ENCODE data around the gene IL17C. TPM values are rescaled to one million over a fixed set of nuclear protein-coding genes. Genes with fewer than 3 reads are reported as not detected.

The IL17C gene
- total RNA-seq, 5 donors from 2014 or later (not counting 1 experiment from before 2014, with no cell fraction given): 0.35 to 0.93 (median 0.39) TPM; not detected in 2

DNA sequence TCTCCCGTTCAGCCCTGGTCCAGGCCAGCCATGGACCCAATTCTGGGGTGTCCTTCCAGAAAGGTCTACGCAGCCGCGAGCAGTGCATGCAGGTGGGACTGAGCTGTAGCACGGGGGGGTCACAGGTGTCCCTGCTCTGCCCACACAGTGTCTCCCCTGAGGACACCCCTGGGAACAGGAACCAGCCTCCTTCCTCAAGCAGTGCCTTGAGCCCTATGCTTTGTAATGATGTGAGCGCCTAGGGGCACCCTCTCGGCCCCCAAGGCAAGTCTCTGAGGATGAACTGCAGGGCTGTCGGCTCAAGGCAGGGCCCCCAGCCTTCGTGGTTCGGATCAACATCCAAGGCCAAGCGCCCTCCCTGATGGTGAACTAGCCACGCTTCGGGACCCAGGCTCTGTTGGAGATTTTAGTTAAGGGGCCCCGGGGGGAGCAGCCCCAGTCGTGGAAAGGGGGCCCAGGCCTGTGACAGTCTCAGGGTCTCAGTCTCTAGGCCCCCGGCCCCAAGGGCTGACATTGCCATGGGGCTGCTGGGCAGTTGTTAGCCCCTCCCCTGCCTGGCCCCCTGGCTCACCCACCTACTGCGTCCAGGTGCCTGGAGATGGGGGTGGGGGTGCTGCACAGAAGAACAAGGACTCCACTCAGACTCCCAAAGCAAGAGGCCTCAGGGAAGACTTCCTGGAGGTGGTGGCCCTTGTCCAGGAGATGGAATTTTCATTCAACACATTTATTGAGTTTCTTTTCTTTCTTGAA, 2.3 kb downstream of the IL17C start:
- ChIA-PET CTCF (no interaction called here), POLR2A (no interaction called here)
- Mint-ChIP-seq H3K9me3 (no peaks in the 10 kb centered on the region), H3K36me3 (peaks cover 8% of the 10 kb centered on the region), H3K27ac (peak overlapping the region; percentile 46 to 55), H3K27me3 (peaks cover 8 to 17% of the 10 kb centered on the region in 2 donors), H3K4me1 (peaks cover 33 to 50% (median 49%) of the 10 kb centered on the region in 3 donors), H3K4me3 (peak overlapping the region in 1 of 3 donors; percentile 52)
- H3K27ac ChIP-seq (ENCODE audit: low read length): no peak overlapping the region
- H3K36me3 ChIP-seq (ENCODE audit: control insufficient read depth in 2 of 2, extremely low read depth in 1 of 2, insufficient read depth in 1 of 2, low read length in 1 of 2): peaks cover 3 to 18% of the 10 kb centered on the region in 2 donors
- no peak for DNase-seq
- H3K27me3 ChIP-seq (replicated peaks in 1 of 2; ENCODE audit: control insufficient read depth in 2 of 2, extremely low read depth in 1 of 2, insufficient read depth in 2 of 2, low read length in 1 of 2): peaks cover 0 to 52% of the 10 kb centered on the region in 2 experiments
- no peak for ATAC-seq (replicated peaks in 1 of 4)
- H3K4me3 ChIP-seq (ENCODE audit: control insufficient read depth in 1 of 2, extremely low read depth in 1 of 2, low read length in 1 of 2): no peak overlapping the region
- peaks cover 2 to 58% of the 10 kb centered on the region in 2 experiments for H3K4me1 ChIP-seq (ENCODE audit: control insufficient read depth in 1 of 2, extremely low read depth in 1 of 2, insufficient read depth in 2 of 2, low read length in 2 of 2)
- WGBS (ENCODE audit: insufficient coverage): 52% methylated on average over 14 of the region's 17 CpGs
- no peaks in the 10 kb centered on the region for H3K9me3 ChIP-seq

- Histone ChIP-seq H3K4me3 (ENCODE audit: control insufficient read depth in 1 of 2, extremely low read depth in 1 of 2, low read length in 1 of 2) (no peak overlapping the region), H3K27ac (ENCODE audit: low read length) (no peak overlapping the region), H3K36me3 (ENCODE audit: control insufficient read depth in 2 of 2, extremely low read depth in 1 of 2, insufficient read depth in 1 of 2, low read length in 1 of 2) (peaks cover 7 to 29% of the 10 kb centered on the region in 2 donors), H3K9me3 (no peaks in the 10 kb centered on the region), H3K27me3 (replicated peaks in 1 of 2; ENCODE audit: control insufficient read depth in 2 of 2, extremely low read depth in 1 of 2, insufficient read depth in 2 of 2, low read length in 1 of 2) (peaks cover 0 to 28% of the 10 kb centered on the region in 2 experiments), H3K4me1 (ENCODE audit: control insufficient read depth in 1 of 2, extremely low read depth in 1 of 2, insufficient read depth in 2 of 2, low read length in 2 of 2) (peaks cover 3 to 55% of the 10 kb centered on the region in 2 experiments)
- Mint-ChIP-seq H3K4me3 (no peak overlapping the region), H3K27ac (no peak overlapping the region), H3K4me1 (peaks cover 17 to 32% (median 31%) of the 10 kb centered on the region in 3 donors), H3K36me3 (peaks cover 5% of the 10 kb centered on the region), H3K27me3 (peaks cover 0 to 8% of the 10 kb centered on the region in 2 donors), H3K9me3 (no peaks in the 10 kb centered on the region)
- ChIA-PET CTCF (no interaction called here), POLR2A (no interaction called here)
- 94% methylated on average over 45 of the region's 58 CpGs for WGBS (ENCODE audit: insufficient coverage)
- no peak for ATAC-seq (replicated peaks in 1 of 4)
- DNase-seq: no peak
Measured at GRCh38 chr16:88642881-88643643, 4.7 kb downstream of the IL17C start.

- ATAC-seq (replicated peaks in 1 of 4) (no peak), DNase-seq (no peak)
- Mint-ChIP-seq H3K4me3 (no peak overlapping the region), H3K36me3 (peaks cover 5% of the 10 kb centered on the region), H3K9me3 (no peaks in the 10 kb centered on the region), H3K4me1 (peaks cover 11 to 28% (median 27%) of the 10 kb centered on the region in 3 donors), H3K27ac (no peak overlapping the region), H3K27me3 (peaks cover 0 to 6% of the 10 kb centered on the region in 2 donors)
- H3K27me3 ChIP-seq (replicated peaks in 1 of 2; ENCODE audit: control insufficient read depth in 2 of 2, extremely low read depth in 1 of 2, insufficient read depth in 2 of 2, low read length in 1 of 2): peaks cover 0 to 23% of the 10 kb centered on the region in 2 experiments
- 100% methylated on average over 1 of the region's 9 CpGs for WGBS (ENCODE audit: insufficient coverage)
- CTCF ChIA-PET: no interaction called here
- H3K4me3 ChIP-seq (ENCODE audit: control insufficient read depth in 1 of 2, extremely low read depth in 1 of 2, low read length in 1 of 2): no peak overlapping the region
- H3K36me3 ChIP-seq (ENCODE audit: control insufficient read depth in 2 of 2, extremely low read depth in 1 of 2, insufficient read depth in 1 of 2, low read length in 1 of 2): peaks cover 7 to 32% of the 10 kb centered on the region in 2 donors
- H3K27ac ChIP-seq (ENCODE audit: low read length): no peak overlapping the region
- H3K4me1 ChIP-seq (ENCODE audit: control insufficient read depth in 1 of 2, extremely low read depth in 1 of 2, insufficient read depth in 2 of 2, low read length in 2 of 2): peaks cover 5 to 55% of the 10 kb centered on the region in 2 experiments
- H3K9me3 ChIP-seq: no peaks in the 10 kb centered on the region
- POLR2A ChIA-PET: no interaction called here
Measured at GRCh38 chr16:88643644-88643932, 5.2 kb downstream of the IL17C start.

DNA sequence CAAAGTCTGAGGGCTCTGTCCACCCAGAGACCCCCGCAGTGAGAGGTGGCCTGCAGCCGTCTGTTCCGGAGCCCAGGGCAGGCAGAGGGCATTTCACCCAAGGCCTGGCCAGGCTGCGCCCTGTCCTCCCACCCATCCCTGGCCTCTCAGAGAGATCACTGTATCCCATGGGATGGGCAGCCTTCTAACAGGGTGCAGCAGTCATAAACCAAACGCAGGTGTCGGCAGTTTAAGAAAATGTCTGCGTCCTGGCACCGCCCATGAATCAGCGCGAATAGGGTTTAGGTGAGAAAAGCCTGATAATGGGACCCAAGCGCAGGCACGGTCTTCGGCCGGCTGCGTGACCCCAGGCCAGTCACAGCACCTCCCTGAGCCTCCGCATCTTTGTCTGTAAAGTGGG, 7.1 kb downstream of the IL17C start:
- peaks cover 10 to 28% (median 27%) of the 10 kb centered on the region in 3 donors for H3K4me1 Mint-ChIP-seq
- ChIA-PET CTCF (no interaction called here), POLR2A (no interaction called here)
- peaks cover 7 to 38% of the 10 kb centered on the region in 2 donors for H3K36me3 ChIP-seq (ENCODE audit: control insufficient read depth in 2 of 2, extremely low read depth in 1 of 2, insufficient read depth in 1 of 2, low read length in 1 of 2)
- H3K9me3 Mint-ChIP-seq: no peaks in the 10 kb centered on the region
- H3K27me3 ChIP-seq (replicated peaks in 1 of 2; ENCODE audit: control insufficient read depth in 2 of 2, extremely low read depth in 1 of 2, insufficient read depth in 2 of 2, low read length in 1 of 2): peaks cover 0 to 5% of the 10 kb centered on the region in 2 experiments
- no peak overlapping the region for H3K27ac Mint-ChIP-seq
- no peak overlapping the region for H3K4me3 Mint-ChIP-seq
- H3K27me3 Mint-ChIP-seq: peaks cover 0 to under 1% of the 10 kb centered on the region in 2 donors
- no peaks in the 10 kb centered on the region for H3K9me3 ChIP-seq
- no peak for DNase-seq
- H3K4me1 ChIP-seq (ENCODE audit: control insufficient read depth in 1 of 2, extremely low read depth in 1 of 2, insufficient read depth in 2 of 2, low read length in 2 of 2): peaks cover 5 to 55% of the 10 kb centered on the region in 2 experiments
- peaks cover 10% of the 10 kb centered on the region for H3K36me3 Mint-ChIP-seq
- H3K4me3 ChIP-seq (ENCODE audit: control insufficient read depth in 1 of 2, extremely low read depth in 1 of 2, low read length in 1 of 2): no peak overlapping the region
- no peak for ATAC-seq (replicated peaks in 1 of 4)
- WGBS (ENCODE audit: insufficient coverage): 100% methylated on average over 5 of the region's 16 CpGs
- H3K27ac ChIP-seq (ENCODE audit: low read length): no peak overlapping the region

DNA sequence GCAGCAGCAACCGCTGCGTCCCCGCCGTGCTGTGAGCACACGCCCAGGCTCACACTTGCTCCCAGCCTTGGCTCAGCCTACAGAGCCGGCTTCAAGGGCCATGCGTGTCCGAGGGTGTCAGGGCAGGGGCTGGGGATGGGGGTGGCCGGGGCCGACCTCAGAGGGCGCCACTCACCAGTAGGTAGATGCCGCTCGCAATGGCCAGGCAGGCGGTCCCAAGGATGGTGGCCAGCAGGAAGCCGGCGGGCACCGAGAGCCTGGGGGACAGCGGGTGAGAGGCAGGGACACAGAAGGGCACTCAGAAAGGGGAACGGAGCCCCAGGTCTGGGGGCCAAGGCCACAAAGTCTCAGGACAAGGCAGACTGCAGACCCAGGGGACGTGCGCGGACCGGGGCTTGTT, 7.6 kb downstream of the IL17C start:
- Histone ChIP-seq H3K4me1 (ENCODE audit: control insufficient read depth in 1 of 2, extremely low read depth in 1 of 2, insufficient read depth in 2 of 2, low read length in 2 of 2) (peaks cover 5 to 50% of the 10 kb centered on the region in 2 experiments), H3K36me3 (ENCODE audit: control insufficient read depth in 2 of 2, extremely low read depth in 1 of 2, insufficient read depth in 1 of 2, low read length in 1 of 2) (peaks cover 7 to 38% of the 10 kb centered on the region in 2 donors), H3K27me3 (replicated peaks in 1 of 2; ENCODE audit: control insufficient read depth in 2 of 2, extremely low read depth in 1 of 2, insufficient read depth in 2 of 2, low read length in 1 of 2) (no peaks in the 10 kb centered on the region), H3K9me3 (no peaks in the 10 kb centered on the region), H3K27ac (ENCODE audit: low read length) (no peak overlapping the region), H3K4me3 (ENCODE audit: control insufficient read depth in 1 of 2, extremely low read depth in 1 of 2, low read length in 1 of 2) (no peak overlapping the region)
- WGBS (ENCODE audit: insufficient coverage): 89% methylated on average over 18 of the region's 23 CpGs
- ATAC-seq (replicated peaks in 1 of 4): no peak
- no peaks in the 10 kb centered on the region for H3K9me3 Mint-ChIP-seq
- CTCF ChIA-PET: no interaction called here
- DNase-seq: no peak
- POLR2A ChIA-PET: no interaction called here
- H3K4me1 Mint-ChIP-seq: peaks cover 9 to 26% (median 24%) of the 10 kb centered on the region in 3 donors
- no peak overlapping the region for H3K4me3 Mint-ChIP-seq
- H3K27me3 Mint-ChIP-seq: no peaks in the 10 kb centered on the region
- peak overlapping the region in 1 of 2 donors; percentile 19 for H3K27ac Mint-ChIP-seq
- H3K36me3 Mint-ChIP-seq: peaks cover 10% of the 10 kb centered on the region

GRCh38 chr16:88646345-88647034, 8.1 kb downstream of the IL17C start:
- peaks cover 7 to 54% of the 10 kb centered on the region in 2 experiments for H3K4me1 ChIP-seq (ENCODE audit: control insufficient read depth in 1 of 2, extremely low read depth in 1 of 2, insufficient read depth in 2 of 2, low read length in 2 of 2)
- Mint-ChIP-seq H3K27me3 (no peaks in the 10 kb centered on the region), H3K9me3 (no peaks in the 10 kb centered on the region), H3K27ac (peak overlapping the region in 1 of 2 donors; percentile 19), H3K4me1 (peaks cover 13 to 29% (median 26%) of the 10 kb centered on the region in 3 donors), H3K4me3 (no peak overlapping the region), H3K36me3 (peaks cover 10% of the 10 kb centered on the region)
- 86% methylated on average over 8 of the region's 28 CpGs for WGBS (ENCODE audit: insufficient coverage)
- H3K36me3 ChIP-seq (ENCODE audit: control insufficient read depth in 2 of 2, extremely low read depth in 1 of 2, insufficient read depth in 1 of 2, low read length in 1 of 2): peaks cover 7 to 38% of the 10 kb centered on the region in 2 donors
- ATAC-seq (replicated peaks in 1 of 4) (no peak), DNase-seq (no peak)
- no peaks in the 10 kb centered on the region for H3K27me3 ChIP-seq (replicated peaks in 1 of 2; ENCODE audit: control insufficient read depth in 2 of 2, extremely low read depth in 1 of 2, insufficient read depth in 2 of 2, low read length in 1 of 2)
- no peak overlapping the region for H3K4me3 ChIP-seq (ENCODE audit: control insufficient read depth in 1 of 2, extremely low read depth in 1 of 2, low read length in 1 of 2)
- POLR2A ChIA-PET: no interaction called here
- CTCF ChIA-PET: no interaction called here
- no peaks in the 10 kb centered on the region for H3K9me3 ChIP-seq
- H3K27ac ChIP-seq (ENCODE audit: low read length): no peak overlapping the region
